ENCODE results near the gene CDC5L. TPM values are rescaled to one million over a fixed set of nuclear protein-coding genes. Genes with fewer than 3 reads are reported as not detected.

The CDC5L gene
- total RNA-seq, 1 experiment from 2014 or later = 24.6 TPM

DNA sequence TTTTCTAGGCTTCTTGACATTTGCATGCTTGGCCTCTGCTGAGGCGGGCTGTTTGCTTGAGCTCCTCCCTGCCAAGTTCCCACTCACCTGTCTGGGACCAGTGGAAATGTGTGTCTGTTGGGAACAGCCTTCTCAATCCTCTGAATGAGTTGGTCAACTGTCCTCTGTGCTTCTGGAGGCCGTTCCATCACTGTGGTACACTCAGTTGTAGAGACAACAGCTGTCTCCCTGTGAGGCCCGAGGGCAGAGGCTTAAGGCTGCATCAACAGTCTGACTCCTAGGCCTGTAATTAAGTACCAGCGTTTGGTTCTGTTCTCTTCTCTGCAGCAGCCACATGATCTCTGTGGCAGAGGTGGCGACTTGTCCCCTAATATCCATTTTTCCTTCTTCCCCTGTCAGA lies 110.9 kb downstream of the CDC5L start:
- DNase-seq (ENCODE audit: low read depth, low spot score) (no peak), ATAC-seq (no peak)
- no peaks in the 10 kb centered on the region for H4K20me1 ChIP-seq (ENCODE audit: insufficient read depth)
- ChIA-PET RAD21 (ENCODE audit: low non-redundant PET in 1 of 2, low total read pairs in 2 of 2, uncharacterized antibody in 2 of 2, unreplicated experiment in 2 of 2) (no interaction called here), CTCF (interaction anchor here (1.1 kb wide), 1 partner anchor 23 kb away, joined by 3 read pairs; no protein-coding TSS in a partner anchor), POLR2A (no interaction called here)
- TF ChIP-seq YY1 (IDR thresholded peaks at IDR 0.05; ENCODE audit: extremely low read depth, insufficient replicate concordance, low read depth, low read length) = no peak
- TF ChIP-seq, protein P1, sequence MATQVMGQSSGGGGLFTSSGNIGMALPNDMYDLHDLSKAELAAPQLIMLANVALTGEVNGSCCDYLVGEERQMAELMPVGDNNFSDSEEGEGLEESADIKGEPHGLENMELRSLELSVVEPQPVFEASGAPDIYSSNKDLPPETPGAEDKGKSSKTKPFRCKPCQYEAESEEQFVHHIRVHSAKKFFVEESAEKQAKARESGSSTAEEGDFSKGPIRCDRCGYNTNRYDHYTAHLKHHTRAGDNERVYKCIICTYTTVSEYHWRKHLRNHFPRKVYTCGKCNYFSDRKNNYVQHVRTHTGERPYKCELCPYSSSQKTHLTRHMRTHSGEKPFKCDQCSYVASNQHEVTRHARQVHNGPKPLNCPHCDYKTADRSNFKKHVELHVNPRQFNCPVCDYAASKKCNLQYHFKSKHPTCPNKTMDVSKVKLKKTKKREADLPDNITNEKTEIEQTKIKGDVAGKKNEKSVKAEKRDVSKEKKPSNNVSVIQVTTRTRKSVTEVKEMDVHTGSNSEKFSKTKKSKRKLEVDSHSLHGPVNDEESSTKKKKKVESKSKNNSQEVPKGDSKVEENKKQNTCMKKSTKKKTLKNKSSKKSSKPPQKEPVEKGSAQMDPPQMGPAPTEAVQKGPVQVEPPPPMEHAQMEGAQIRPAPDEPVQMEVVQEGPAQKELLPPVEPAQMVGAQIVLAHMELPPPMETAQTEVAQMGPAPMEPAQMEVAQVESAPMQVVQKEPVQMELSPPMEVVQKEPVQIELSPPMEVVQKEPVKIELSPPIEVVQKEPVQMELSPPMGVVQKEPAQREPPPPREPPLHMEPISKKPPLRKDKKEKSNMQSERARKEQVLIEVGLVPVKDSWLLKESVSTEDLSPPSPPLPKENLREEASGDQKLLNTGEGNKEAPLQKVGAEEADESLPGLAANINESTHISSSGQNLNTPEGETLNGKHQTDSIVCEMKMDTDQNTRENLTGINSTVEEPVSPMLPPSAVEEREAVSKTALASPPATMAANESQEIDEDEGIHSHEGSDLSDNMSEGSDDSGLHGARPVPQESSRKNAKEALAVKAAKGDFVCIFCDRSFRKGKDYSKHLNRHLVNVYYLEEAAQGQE (IDR thresholded peaks at IDR 0.05; ENCODE audit: low read depth) = no peak
- no peak for TF ChIP-seq RAD21 (IDR thresholded peaks at IDR 0.05; ENCODE audit: low read depth)
- no peak for TF ChIP-seq CEBPB (IDR thresholded peaks at IDR 0.05; ENCODE audit: low read depth)
- TF ChIP-seq EZH2phosphoT487 (IDR thresholded peaks at IDR 0.05; ENCODE audit: borderline replicate concordance) = no peak
- TF ChIP-seq SRF (IDR thresholded peaks at IDR 0.05; ENCODE audit: low read depth) = no peak
- TF ChIP-seq, protein P2, sequence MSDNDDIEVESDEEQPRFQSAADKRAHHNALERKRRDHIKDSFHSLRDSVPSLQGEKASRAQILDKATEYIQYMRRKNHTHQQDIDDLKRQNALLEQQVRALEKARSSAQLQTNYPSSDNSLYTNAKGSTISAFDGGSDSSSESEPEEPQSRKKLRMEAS (IDR thresholded peaks at IDR 0.05) = no peak
- TF ChIP-seq SIN3A (IDR thresholded peaks at IDR 0.05; ENCODE audit: low read depth) = no peak
- no peak for TF ChIP-seq CBX3 (IDR thresholded peaks at IDR 0.05; ENCODE audit: low read depth)
- no peak overlapping the region for H2AFZ ChIP-seq (ENCODE audit: low read depth, low read length, poor library complexity, severe bottlenecking)
- H3K27ac ChIP-seq (ENCODE audit: low read depth, low read length) = no peak overlapping the region
- no TSS peak for BruUV-seq (replicated peaks)
- no peak overlapping the region for H3K9ac ChIP-seq (ENCODE audit: low read length)
- no peaks in the 10 kb centered on the region for H3K9me2 ChIP-seq (ENCODE audit: insufficient read depth)
- no peaks in the 10 kb centered on the region for H3K9me3 ChIP-seq (ENCODE audit: control insufficient read depth in 1 of 2, insufficient read depth in 1 of 2, low read depth in 1 of 2, low read length in 2 of 2)
- no peaks in the 10 kb centered on the region for H3K36me3 ChIP-seq (ENCODE audit: control insufficient read depth in 1 of 2, insufficient read depth in 2 of 2, low read length in 2 of 2)
- intact Hi-C loops (cut with micrococcal nuclease) = no loop called here
- no peaks in the 10 kb centered on the region for H3K27me3 ChIP-seq (ENCODE audit: insufficient read depth, low read length)
- H3K4me3 ChIP-seq (replicated peaks in 1 of 2; ENCODE audit: low read depth in 1 of 2, low read length in 2 of 2) = no peak overlapping the region
- peaks cover 5 to 19% of the 10 kb centered on the region in 2 experiments; a peak in 3 of 4 replicates for H3K4me1 ChIP-seq (ENCODE audit: control insufficient read depth in 1 of 2, insufficient read depth in 2 of 2, low read length in 2 of 2)
- H3K79me2 ChIP-seq (ENCODE audit: insufficient read depth, low read length) = no peaks in the 10 kb centered on the region
- no peak overlapping the region for H3K4me2 ChIP-seq (ENCODE audit: low read length)
